ENCODE data around the gene PRDM11. TPM values are rescaled to one million over a fixed set of nuclear protein-coding genes. Genes with fewer than 3 reads are reported as not detected.

The PRDM11 gene
- total and polyA plus RNA-seq, 2 experiments from 2014 or later: 0.24 to 3.7 TPM

DNA sequence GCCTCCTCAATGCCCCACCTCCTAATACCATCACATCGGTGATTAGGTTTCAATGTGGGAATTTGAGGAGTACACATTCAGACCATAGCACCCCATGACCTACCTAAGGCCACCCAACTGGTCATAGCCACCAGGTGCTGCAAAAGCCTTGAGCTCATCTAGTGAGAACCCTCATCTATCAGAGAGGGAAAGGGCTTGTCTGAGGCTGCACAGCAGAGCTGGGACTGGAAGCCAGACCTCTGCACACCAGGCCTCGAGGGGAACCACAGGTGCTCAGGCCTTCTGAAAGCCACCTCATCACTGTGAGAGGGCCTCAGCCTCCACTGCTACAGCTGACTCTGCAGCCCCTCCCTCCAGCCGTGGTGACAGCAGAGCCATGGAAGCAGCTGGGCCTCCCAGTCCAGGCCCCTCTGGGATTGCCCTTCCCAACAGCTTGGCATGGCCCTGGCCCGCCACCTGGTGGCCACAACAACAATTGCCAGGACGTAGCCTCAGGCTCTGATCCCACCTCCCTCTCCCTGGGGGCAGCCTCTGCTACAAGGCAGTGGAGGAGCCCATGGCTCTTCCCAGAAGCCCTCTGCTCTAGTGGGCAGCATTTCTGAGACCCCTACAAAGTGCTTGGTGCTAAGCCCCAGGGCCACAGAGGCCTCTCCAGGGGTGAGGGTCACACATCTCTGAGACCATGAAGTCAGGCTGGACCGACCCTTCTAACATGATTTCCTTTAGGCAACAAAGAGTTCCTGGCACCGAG lies 41.0 kb upstream of the PRDM11 start:
- peak; percentile 80 for DNase-seq
- Histone ChIP-seq H3K4me2 (ENCODE audit: unreplicated experiment) (no peak overlapping the region), H3K9me3 (ENCODE audit: low read depth) (no peaks in the 10 kb centered on the region), H3K4me1 (ENCODE audit: insufficient read depth) (peaks cover 13% of the 10 kb centered on the region), H3F3A (ENCODE audit: insufficient read depth) (no peaks in the 10 kb centered on the region), H3K27ac (no peak overlapping the region), H3K4me3 (no peak overlapping the region), H3K9me2 (ENCODE audit: insufficient read depth) (no peaks in the 10 kb centered on the region), H3K36me3 (ENCODE audit: low read depth) (no peaks in the 10 kb centered on the region), H4K20me1 (ENCODE audit: insufficient read depth) (no peaks in the 10 kb centered on the region), H2AFZ (no peak overlapping the region), H3K27me3 (replicated peaks; ENCODE audit: insufficient read depth) (peaks cover 3% of the 10 kb centered on the region; the same call in 1 of the 2 replicates), H3K9ac (no peak overlapping the region), H3K79me2 (ENCODE audit: insufficient read depth) (no peaks in the 10 kb centered on the region)
- 24 to 25% methylated on average over 7 of the region's 7 CpGs for WGBS, 2 experiments (ENCODE audit: low coverage in 1 of 2, low lambda C conversion rate in 2 of 2, missing lambda C conversion rate in 2 of 2)
- TF ChIP-seq EZH2 (IDR thresholded peaks at IDR 0.05; ENCODE audit: insufficient read depth, poor library complexity, severe bottlenecking): no peak
- no peak for TF ChIP-seq EZH2phosphoT487 (IDR thresholded peaks at IDR 0.05; ENCODE audit: insufficient read depth, low read depth)
- in situ Hi-C loops (cut with MboI): loop anchor here (5.0 to 25.0 kb wide), 2 partner anchors 178 to 468 kb away; no protein-coding TSS in a partner anchor

DNA sequence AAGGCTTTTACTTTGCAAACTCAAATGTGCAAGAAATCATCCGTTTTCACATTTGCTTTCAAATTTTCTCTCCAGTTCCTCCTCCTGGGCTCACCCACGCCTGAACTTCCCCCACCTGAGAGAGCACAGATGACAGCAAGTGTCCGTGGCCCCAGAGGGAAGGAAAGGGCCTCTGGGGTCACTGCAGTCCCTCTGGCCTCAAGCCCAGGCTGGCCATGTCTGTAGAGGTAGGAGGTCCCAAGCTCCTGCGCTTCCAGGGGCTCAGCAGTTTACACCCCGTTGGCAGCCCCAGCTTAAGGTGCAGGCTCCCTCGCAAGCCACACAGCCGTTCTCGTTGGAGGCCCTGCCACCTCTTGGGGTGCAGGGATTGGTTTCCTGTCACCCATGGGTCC lies 40.5 kb upstream of the PRDM11 start:
- H2AFZ ChIP-seq: no peak overlapping the region
- no peak overlapping the region for H3K9ac ChIP-seq
- H3K4me2 ChIP-seq (ENCODE audit: unreplicated experiment): no peak overlapping the region
- H3K36me3 ChIP-seq (ENCODE audit: low read depth): no peaks in the 10 kb centered on the region
- H3K9me2 ChIP-seq (ENCODE audit: insufficient read depth): no peaks in the 10 kb centered on the region
- DNase-seq: no peak
- H3K9me3 ChIP-seq (ENCODE audit: low read depth): no peaks in the 10 kb centered on the region
- no peaks in the 10 kb centered on the region for H3F3A ChIP-seq (ENCODE audit: insufficient read depth)
- H3K27ac ChIP-seq: no peak overlapping the region
- H4K20me1 ChIP-seq (ENCODE audit: insufficient read depth): no peaks in the 10 kb centered on the region
- no peak overlapping the region for H3K4me3 ChIP-seq
- 54 to 59% methylated on average over 8 of the region's 8 CpGs for WGBS, 2 experiments (ENCODE audit: low coverage in 1 of 2, low lambda C conversion rate in 2 of 2, missing lambda C conversion rate in 2 of 2)
- in situ Hi-C loops (cut with MboI): loop anchor here (5.0 to 25.0 kb wide), 2 partner anchors 179 to 469 kb away; no protein-coding TSS in a partner anchor
- H3K4me1 ChIP-seq (ENCODE audit: insufficient read depth): peaks cover 13% of the 10 kb centered on the region
- no peak for TF ChIP-seq EZH2phosphoT487 (IDR thresholded peaks at IDR 0.05; ENCODE audit: insufficient read depth, low read depth)
- TF ChIP-seq EZH2 (IDR thresholded peaks at IDR 0.05; ENCODE audit: insufficient read depth, poor library complexity, severe bottlenecking): no peak
- H3K27me3 ChIP-seq (replicated peaks; ENCODE audit: insufficient read depth): 0 out of 2 replicates have a peak, but pooled peaks cover 3% of the 10 kb centered on the region
- H3K79me2 ChIP-seq (ENCODE audit: insufficient read depth): no peaks in the 10 kb centered on the region

DNA sequence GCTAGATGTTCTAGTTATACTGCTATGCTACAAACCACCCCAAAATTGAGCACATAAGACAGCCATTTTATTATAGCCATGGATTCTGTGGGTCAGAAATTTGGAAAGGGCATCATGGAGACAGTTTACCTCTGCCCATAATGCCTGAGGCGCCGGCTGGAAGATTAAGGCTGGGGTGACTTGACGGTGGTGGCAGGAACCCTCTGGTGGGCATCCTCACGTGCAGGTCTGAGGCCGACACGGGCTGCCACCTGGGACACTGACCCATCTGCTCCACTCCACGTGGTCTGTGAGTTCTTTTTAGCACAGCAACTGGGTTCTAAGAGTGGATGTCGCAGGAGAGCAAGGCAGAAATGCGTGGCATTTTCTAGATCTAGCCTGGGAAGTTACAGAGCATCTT lies 40.0 kb upstream of the PRDM11 start:
- no peak overlapping the region for H3K4me3 ChIP-seq
- H3K9me2 ChIP-seq (ENCODE audit: insufficient read depth): no peaks in the 10 kb centered on the region
- no peaks in the 10 kb centered on the region for H3F3A ChIP-seq (ENCODE audit: insufficient read depth)
- TF ChIP-seq EZH2phosphoT487 (IDR thresholded peaks at IDR 0.05; ENCODE audit: insufficient read depth, low read depth) (no peak), EZH2 (IDR thresholded peaks at IDR 0.05; ENCODE audit: insufficient read depth, poor library complexity, severe bottlenecking) (no peak)
- H3K9ac ChIP-seq: no peak overlapping the region
- 76% methylated on average over 9 of the region's 9 CpGs for WGBS, 2 experiments (ENCODE audit: low coverage in 1 of 2, low lambda C conversion rate in 2 of 2, missing lambda C conversion rate in 2 of 2)
- no peaks in the 10 kb centered on the region for H3K9me3 ChIP-seq (ENCODE audit: low read depth)
- H3K4me2 ChIP-seq (ENCODE audit: unreplicated experiment): no peak overlapping the region
- peaks cover 13% of the 10 kb centered on the region for H3K4me1 ChIP-seq (ENCODE audit: insufficient read depth)
- DNase-seq: no peak
- no peaks in the 10 kb centered on the region for H3K36me3 ChIP-seq (ENCODE audit: low read depth)
- no peak overlapping the region for H2AFZ ChIP-seq
- no peaks in the 10 kb centered on the region for H4K20me1 ChIP-seq (ENCODE audit: insufficient read depth)
- no peak overlapping the region for H3K27ac ChIP-seq
- peaks cover 3% of the 10 kb centered on the region; the same call in 1 of the 2 replicates for H3K27me3 ChIP-seq (replicated peaks; ENCODE audit: insufficient read depth)
- no peaks in the 10 kb centered on the region for H3K79me2 ChIP-seq (ENCODE audit: insufficient read depth)
- in situ Hi-C loops (cut with MboI): loop anchor here (5.0 to 25.0 kb wide), 2 partner anchors 179 to 469 kb away; no protein-coding TSS in a partner anchor

DNA sequence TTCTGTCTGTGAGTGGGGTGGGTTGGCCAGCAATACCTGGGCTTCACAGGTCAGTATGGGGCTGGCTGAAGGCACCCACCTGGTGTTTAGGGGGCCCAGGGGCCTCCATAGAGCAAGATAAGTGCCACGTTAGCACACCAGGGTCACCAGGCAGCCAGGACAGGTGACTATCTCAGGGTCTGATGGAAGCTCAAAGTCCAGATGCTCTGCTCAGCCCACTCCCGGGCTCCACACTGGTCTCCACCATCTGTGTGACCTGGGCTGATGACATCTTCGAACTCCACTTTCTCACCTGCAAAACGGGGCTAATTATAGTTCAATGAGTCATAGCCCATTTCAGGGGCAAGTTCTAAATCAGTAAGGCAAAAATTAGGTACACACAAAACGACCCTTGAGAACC lies 39.4 kb upstream of the PRDM11 start:
- in situ Hi-C loops (cut with MboI): loop anchor here (5.0 to 25.0 kb wide), 2 partner anchors 180 to 470 kb away; no protein-coding TSS in a partner anchor
- no peak for TF ChIP-seq EZH2phosphoT487 (IDR thresholded peaks at IDR 0.05; ENCODE audit: insufficient read depth, low read depth)
- no peak for TF ChIP-seq EZH2 (IDR thresholded peaks at IDR 0.05; ENCODE audit: insufficient read depth, poor library complexity, severe bottlenecking)

More for the DNA sequence above, 39.4 kb upstream of the PRDM11 start:
- Histone ChIP-seq H3F3A (ENCODE audit: insufficient read depth) (no peaks in the 10 kb centered on the region), H3K4me3 (no peak overlapping the region), H3K36me3 (ENCODE audit: low read depth) (no peaks in the 10 kb centered on the region), H3K27me3 (replicated peaks; ENCODE audit: insufficient read depth) (peaks cover 4% of the 10 kb centered on the region; the same call in 1 of the 2 replicates), H2AFZ (no peak overlapping the region), H3K27ac (no peak overlapping the region), H3K9me2 (ENCODE audit: insufficient read depth) (no peaks in the 10 kb centered on the region), H4K20me1 (ENCODE audit: insufficient read depth) (no peaks in the 10 kb centered on the region), H3K4me2 (ENCODE audit: unreplicated experiment) (no peak overlapping the region), H3K79me2 (ENCODE audit: insufficient read depth) (no peaks in the 10 kb centered on the region), H3K9ac (no peak overlapping the region), H3K9me3 (ENCODE audit: low read depth) (no peaks in the 10 kb centered on the region), H3K4me1 (ENCODE audit: insufficient read depth) (peaks cover 13% of the 10 kb centered on the region)
- 38 to 40% methylated on average over 5 of the region's 5 CpGs for WGBS, 2 experiments (ENCODE audit: low coverage in 1 of 2, low lambda C conversion rate in 2 of 2, missing lambda C conversion rate in 2 of 2)
- no peak for DNase-seq
